ENCODE results near the gene SVOP. TPM values are rescaled to one million over a fixed set of nuclear protein-coding genes. Genes with fewer than 3 reads are reported as not detected.

SVOP gene
- total RNA-seq, 1 donor from 2014 or later = not detected

DNA sequence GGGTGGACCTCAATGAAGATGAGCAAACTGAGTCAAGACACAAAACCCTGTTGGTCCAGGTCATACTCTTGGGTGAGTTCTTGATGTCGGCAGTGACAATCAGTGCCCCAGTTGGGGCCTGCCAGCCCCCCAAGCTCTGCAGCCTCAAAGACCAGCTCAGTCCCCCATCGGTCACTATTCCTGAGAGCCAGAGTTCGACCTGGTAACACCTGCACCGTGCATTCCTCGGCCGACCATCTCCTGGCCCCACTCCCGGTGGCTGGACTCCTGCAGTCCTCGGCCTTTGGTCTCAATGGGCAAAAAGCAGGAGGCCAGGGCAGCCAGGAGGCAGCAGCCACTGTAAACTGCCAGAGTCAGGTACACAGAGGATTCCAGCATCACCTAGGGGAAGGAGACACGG is 108.5 kb downstream of the SVOP start:
- no peak for DNase-seq
- H3K4me1 ChIP-seq = peaks cover 8% of the 10 kb centered on the region
- intact Hi-C loops (cut with DNase I) = no loop called here
- H3K27me3 ChIP-seq (ENCODE audit: low read depth) = no peaks in the 10 kb centered on the region
- TF ChIP-seq, protein P1, sequence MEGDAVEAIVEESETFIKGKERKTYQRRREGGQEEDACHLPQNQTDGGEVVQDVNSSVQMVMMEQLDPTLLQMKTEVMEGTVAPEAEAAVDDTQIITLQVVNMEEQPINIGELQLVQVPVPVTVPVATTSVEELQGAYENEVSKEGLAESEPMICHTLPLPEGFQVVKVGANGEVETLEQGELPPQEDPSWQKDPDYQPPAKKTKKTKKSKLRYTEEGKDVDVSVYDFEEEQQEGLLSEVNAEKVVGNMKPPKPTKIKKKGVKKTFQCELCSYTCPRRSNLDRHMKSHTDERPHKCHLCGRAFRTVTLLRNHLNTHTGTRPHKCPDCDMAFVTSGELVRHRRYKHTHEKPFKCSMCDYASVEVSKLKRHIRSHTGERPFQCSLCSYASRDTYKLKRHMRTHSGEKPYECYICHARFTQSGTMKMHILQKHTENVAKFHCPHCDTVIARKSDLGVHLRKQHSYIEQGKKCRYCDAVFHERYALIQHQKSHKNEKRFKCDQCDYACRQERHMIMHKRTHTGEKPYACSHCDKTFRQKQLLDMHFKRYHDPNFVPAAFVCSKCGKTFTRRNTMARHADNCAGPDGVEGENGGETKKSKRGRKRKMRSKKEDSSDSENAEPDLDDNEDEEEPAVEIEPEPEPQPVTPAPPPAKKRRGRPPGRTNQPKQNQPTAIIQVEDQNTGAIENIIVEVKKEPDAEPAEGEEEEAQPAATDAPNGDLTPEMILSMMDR (IDR thresholded peaks at IDR 0.05) = no peak
- no peaks in the 10 kb centered on the region for H3K9me3 ChIP-seq
- no peak overlapping the region for H3K27ac ChIP-seq
- H3K36me3 ChIP-seq = no peaks in the 10 kb centered on the region
- no peak for ATAC-seq
- H3K4me3 ChIP-seq = no peak overlapping the region

DNA sequence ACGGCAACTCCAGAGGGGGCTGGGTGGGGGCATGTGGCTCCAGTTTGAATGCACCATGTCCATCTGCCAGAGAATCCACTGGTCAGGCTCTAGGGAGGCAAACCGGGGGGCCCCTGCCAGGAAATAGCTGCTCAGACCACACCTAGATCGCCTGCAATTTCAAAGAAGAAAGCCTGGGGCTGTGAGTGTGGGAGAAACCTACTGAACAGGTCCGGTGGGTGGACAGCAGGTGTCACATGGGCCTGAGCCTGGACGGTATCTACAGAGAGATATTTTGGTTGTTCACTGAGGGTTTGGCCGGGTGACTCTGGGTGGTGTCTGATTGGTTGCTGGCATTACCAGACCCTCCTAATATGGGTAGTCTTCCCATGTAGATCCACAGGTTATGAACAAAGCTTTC is 109.0 kb downstream of the SVOP start:
- peaks cover 9% of the 10 kb centered on the region for H3K4me1 ChIP-seq
- H3K4me3 ChIP-seq = no peak overlapping the region
- intact Hi-C loops (cut with DNase I) = no loop called here
- H3K27ac ChIP-seq = no peak overlapping the region
- ATAC-seq (no peak), DNase-seq (no peak)
- H3K9me3 ChIP-seq = no peaks in the 10 kb centered on the region
- no peaks in the 10 kb centered on the region for H3K36me3 ChIP-seq
- TF ChIP-seq, protein P1 (IDR thresholded peaks at IDR 0.05) = no peak
- no peaks in the 10 kb centered on the region for H3K27me3 ChIP-seq (ENCODE audit: low read depth)

DNA sequence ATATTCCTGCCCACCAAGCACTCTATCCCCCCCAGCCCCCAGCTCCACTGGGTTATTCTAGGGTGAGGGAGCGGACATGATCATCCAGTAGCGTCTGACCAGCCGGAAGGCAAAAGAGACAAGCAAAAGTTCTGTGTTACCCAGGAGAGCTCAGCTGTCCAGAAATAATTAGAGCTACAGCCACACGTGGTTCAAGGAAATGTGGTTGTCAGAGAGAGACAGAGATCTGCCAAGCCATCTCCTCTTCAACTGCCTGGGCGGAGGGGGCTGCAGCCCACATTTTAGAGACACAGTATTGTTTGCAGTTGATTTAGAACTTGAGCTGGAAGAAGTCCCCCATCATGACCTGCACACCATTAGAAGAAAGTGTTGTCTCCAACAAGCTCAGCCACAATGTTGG is 110.5 kb downstream of the SVOP start:
- ATAC-seq = no peak
- H3K9me3 ChIP-seq = no peaks in the 10 kb centered on the region
- H3K4me1 ChIP-seq = peaks cover 9% of the 10 kb centered on the region
- no peak overlapping the region for H3K27ac ChIP-seq
- no peaks in the 10 kb centered on the region for H3K27me3 ChIP-seq (ENCODE audit: low read depth)
- intact Hi-C loops (cut with DNase I) = no loop called here
- TF ChIP-seq, protein P1 (IDR thresholded peaks at IDR 0.05) = no peak
- no peaks in the 10 kb centered on the region for H3K36me3 ChIP-seq
- no peak for DNase-seq
- no peak overlapping the region for H3K4me3 ChIP-seq

DNA sequence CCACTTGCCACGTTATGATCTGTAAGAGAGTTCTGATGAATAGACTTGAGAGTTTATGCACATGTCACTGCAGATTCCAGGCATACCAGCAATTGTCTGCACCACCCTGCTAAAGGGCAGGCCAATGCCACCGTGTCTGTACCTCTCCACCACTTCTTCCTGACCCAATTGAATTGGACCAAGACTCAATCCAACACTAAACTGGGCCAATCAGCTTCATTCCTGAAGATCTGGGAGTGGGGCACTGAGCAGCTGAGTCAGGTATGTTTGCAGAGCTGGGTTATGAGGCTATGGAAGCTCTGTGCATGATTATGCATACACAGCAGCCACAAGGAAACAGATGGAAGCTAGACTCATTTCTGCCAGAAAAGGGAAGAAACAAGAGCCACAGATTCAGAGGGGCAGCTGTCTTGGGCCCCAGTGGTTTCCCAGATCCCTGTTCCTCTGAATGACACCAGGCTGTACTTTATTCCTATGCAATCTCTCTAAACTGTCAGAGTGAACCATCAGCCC is 113.0 kb downstream of the SVOP start:
- peaks cover 16% of the 10 kb centered on the region for H3K4me1 ChIP-seq
- DNase-seq (no peak), ATAC-seq (peak; percentile 40 to 48)
- H3K27me3 ChIP-seq (ENCODE audit: low read depth) = peaks cover 5% of the 10 kb centered on the region
- H3K36me3 ChIP-seq = no peaks in the 10 kb centered on the region
- no peaks in the 10 kb centered on the region for H3K9me3 ChIP-seq
- TF ChIP-seq, protein P1 (IDR thresholded peaks at IDR 0.05) = no peak
- H3K4me3 ChIP-seq = no peak overlapping the region
- intact Hi-C loops (cut with DNase I) = no loop called here
- no peak overlapping the region for H3K27ac ChIP-seq

DNA sequence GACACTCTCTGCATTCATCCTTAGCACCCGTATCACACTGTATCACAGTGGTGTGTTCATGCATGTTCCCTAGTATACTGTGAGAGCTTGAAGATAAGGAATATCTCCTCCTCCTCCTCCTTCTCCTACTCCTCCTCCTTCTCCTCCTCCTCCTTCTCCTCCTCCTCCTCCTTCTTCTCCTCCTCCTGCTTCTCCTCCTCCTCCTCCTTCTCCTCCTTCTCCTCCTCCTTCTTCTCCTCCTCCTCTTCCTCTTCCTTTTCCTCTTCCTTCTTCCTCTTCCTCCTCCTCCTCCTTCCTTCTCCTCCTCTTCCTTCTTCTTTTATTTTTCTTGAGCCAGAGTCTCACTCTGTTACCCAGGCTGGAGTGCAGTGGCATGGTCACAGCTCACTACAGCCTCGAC is 113.9 kb downstream of the SVOP start:
- H3K4me3 ChIP-seq = no peak overlapping the region
- H3K27ac ChIP-seq = peak overlapping the region; percentile 36
- intact Hi-C loops (cut with DNase I) = no loop called here
- H3K27me3 ChIP-seq (ENCODE audit: low read depth) = peaks cover 8% of the 10 kb centered on the region
- TF ChIP-seq, protein P1 (IDR thresholded peaks at IDR 0.05) = no peak
- H3K9me3 ChIP-seq = no peaks in the 10 kb centered on the region
- DNase-seq (no peak), ATAC-seq (no peak)
- no peaks in the 10 kb centered on the region for H3K36me3 ChIP-seq
- peaks cover 16% of the 10 kb centered on the region for H3K4me1 ChIP-seq

DNA sequence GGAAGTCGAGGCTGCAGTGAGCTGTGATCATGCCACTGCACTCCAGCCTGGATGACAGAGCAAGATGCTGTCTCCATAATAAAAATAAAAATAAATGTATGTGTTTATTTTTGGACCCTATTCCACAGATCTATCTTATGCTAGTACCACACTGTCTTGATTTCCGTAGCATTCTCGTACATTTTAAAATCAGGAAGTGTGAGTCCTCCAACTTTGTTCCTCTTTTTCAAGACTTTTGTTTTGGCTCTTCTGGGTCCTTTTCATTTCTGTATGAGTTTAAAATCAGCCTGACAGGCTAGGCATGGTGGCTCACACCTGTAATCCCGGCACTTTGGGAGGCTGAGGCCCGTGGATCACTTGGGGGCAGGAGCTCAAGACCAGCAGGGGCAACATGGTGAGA is 115.1 kb downstream of the SVOP start:
- intact Hi-C loops (cut with DNase I) = no loop called here
- DNase-seq (no peak), ATAC-seq (peak in 1 of 2 donors; percentile 53)
- Histone ChIP-seq H3K4me3 (no peak overlapping the region), H3K36me3 (no peaks in the 10 kb centered on the region), H3K27me3 (ENCODE audit: low read depth) (peaks cover 8% of the 10 kb centered on the region), H3K27ac (peak overlapping the region; percentile 39), H3K4me1 (peaks cover 16% of the 10 kb centered on the region), H3K9me3 (no peaks in the 10 kb centered on the region)
- TF ChIP-seq, protein P1 (IDR thresholded peaks at IDR 0.05) = no peak
